NOMO-1 treated with dmso at 0.1 percent for 144 hours (cell line): Measurements from ENCODE around the gene EFCAB14.
"Not testable (repeated sequence)": the region's sequence is repeated elsewhere in the genome, so short reads cannot be mapped to it uniquely, and the experiment has no call there.

Experiments
- DNase-seq: peaks from one replicate; lab custom pipeline; 2025; ENCODE audit not compliant: unreplicated experiment; lab: John Stamatoyannopoulos, UW

The EFCAB14 gene

DNA sequence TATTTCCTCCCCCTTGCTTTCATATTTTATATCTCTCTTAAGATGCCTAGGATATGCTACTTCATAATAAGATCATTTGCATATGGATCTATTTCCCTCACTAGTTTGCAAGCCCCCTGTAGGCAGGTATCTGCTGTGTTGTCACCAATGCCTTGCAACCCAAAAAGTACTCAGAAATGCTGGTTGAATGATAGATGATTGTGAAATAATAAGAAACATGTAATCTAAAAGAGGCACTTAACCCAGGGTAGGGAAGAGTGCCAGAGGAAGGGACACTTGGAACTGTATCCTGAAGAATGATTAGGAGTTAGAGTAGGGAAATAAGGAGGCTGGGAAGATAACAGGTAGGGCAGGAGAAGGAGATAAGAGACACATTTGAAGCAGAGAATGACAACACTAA is 63.1 kb downstream of the EFCAB14 start:
- no peak for DNase-seq

DNA sequence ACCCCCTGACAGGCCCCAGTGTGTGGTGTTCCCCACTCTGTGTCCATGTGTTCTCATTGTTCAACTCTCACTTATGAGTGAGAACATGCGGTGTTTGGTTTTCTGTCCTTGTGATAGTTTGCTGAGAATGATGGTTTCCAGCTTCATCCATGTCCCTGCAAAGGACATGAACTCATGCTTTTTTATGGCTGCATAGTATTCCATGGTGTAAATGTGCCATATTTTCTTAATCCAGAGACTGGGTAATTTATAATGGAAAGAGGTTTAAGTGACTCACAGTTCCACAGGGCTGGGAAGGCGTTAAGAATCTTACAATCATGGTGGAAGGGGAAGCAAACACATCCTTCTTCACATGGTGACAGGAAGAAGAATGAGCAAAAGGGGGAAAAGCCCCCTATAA is 64.2 kb downstream of the EFCAB14 start:
- DNase-seq = not testable (repeated sequence)

DNA sequence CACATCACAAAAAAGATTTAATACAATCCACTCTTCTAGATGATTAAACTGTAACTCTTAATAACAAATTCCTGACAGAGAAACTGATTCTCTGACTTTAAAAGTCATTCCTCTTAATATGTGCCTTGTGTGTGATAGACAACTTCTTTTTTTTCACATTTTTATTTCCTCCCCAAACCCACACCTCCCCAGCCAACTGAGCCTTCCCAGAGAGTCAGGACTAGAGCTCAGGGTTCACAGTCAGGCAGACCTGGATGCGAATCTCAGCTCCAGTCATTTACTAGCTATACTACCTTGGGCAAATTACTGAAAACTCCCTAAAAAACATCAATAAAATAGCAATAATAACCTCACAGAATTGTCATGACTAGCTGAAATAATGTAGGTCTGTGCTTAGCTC is 64.9 kb downstream of the EFCAB14 start:
- DNase-seq = no peak

DNA sequence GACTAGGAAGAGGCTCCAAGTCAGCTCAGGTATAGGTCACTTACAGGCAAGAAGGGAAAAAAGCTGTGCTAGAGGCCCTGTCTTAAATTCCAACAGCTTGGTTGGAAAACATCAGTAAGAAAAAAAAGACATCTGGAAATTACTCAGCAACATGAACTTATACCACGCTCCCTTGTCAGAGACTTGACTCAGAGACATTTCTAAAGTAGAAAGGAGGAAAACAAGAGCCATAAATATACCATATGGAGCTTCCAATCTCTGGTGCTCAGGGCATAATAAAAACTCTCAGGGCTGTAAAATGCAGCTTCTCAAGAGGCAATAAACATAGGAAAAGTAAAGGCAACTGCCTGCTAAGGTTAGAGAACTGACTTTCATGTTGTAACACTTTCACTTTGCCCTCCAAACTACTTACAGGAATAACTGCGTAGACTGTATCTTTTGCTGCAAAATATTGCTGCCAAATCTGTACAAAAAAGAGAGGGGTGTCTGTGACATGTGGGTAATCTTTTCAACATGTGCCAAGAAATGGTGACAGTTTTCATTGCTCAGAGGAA is 65.4 kb downstream of the EFCAB14 start:
- no peak for DNase-seq

DNA sequence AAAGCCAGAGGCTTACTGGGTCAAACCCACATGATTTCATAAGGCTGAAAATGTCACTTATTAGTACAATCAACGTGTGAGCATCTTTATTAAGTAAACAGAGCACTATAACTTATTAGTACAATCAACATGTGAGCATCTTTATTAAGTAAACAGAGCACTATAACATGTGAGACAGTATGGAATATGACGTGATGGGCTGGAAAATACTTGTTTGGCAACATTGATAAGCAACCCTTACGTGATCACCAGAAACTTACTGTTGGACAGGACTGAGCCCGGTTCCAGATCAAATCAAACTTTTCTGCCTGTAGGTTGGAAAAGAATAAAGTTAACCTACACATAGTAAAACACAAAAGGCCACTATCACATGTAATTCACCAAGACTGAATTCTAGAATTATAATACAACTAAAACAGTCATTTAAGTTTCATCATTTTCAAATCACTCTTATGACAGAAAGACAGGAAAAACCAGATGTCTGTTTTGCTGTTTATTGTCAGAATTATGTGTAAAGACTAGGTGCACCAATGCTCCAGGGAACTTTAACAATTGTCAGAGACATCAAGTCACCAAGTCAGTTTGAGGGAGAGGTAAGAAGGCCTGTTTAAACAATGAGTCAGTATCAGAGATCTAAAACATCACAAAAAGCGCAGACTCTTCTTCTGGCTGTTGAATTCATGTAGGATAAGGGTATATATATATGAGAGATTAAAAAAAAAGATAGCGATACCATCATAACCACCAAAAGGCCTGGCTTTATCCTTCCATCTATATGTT is 66.4 kb downstream of the EFCAB14 start:
- no peak for DNase-seq

DNA sequence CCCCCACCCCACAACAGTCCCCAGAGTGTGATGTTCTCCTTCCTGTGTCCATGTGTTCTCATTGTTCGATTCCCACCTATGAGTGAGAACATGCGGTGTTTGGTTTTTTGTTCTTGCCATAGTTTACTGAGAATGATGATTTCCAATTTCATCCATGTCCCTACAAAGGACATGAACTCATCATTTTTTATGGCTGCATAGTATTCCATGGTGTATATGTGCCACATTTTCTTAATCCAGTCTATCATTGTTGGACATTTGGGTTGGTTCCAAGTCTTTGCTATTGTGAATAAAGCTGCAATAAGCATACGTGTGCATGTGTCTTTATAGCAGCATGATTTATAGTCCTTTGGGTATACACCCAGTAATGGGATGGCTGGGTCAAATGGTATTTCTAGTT is 67.8 kb downstream of the EFCAB14 start:
- DNase-seq = not testable (repeated sequence)

DNA sequence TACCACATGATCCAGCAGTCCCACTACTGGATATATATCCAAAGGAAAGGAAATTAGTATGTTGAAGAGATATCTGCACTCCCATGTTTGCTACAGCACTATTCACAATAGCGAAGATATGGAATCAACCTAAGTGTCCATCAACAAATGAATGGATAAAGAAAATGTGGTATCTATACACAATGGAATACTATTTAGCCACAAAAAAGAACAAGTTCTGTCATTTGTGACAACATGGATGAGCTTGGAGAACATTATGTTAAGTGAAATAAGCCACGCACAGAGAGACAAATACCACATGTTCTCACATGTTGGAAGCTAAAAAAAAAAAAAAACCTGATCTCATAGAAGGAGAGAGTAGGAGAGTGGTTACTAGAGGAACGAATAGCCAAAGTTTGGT is 68.4 kb downstream of the EFCAB14 start:
- no peak for DNase-seq

DNA sequence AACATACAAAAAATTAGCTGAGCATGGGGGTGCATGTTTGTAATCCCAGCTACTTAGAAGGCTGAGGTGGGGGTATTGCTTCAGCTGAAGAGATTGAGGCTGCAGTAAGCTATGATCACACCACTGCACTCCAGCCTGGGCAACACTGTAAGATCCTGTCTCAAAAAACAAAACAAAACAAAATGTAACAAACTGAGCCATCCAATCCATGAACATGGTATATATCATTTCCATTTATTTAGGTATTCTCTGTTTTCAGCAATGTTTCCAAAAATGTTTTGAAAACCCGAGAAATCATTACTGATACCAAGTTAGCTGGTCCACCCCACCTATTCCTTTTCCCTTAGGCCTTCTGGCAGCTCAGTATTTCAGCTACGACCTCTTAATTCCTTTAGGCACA is 69.2 kb downstream of the EFCAB14 start:
- no peak for DNase-seq

DNA sequence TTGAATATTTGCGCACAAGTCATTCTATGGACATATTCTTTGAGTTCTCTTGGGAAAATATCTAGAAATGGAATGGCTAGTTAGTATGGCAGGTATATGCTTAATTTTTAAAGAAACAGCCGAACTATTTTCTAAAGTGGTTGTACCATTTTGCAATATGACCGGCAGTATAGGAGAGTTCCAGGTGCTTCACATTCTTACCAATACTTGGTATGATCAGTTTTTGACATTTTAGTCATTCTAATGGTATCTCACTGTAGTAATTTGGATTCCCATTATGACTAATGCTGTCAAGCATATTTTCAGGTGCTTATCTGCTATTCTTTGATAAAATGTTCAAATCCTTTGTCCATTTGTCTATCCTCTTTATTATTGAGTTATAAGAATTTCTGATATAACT is 71.3 kb downstream of the EFCAB14 start:
- no peak for DNase-seq

DNA sequence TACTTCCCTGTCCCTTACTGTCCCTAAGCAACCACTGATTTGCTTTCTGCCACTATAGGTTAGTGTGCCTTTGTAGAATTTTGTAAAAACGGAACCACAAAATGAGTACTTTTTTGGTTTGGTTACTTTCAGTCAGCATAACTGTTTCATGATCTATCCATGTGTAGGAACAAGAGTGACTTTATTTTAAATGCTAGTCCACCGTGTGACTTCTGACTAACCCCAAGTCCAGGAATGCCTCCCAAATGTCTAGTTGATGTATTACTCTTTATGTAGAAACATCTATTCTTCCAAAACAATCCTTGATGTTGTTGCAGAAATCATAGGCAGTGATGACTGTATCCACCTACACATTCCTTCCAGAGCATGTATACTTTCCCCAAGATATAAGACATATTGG is 72.1 kb downstream of the EFCAB14 start:
- DNase-seq = no peak

DNA sequence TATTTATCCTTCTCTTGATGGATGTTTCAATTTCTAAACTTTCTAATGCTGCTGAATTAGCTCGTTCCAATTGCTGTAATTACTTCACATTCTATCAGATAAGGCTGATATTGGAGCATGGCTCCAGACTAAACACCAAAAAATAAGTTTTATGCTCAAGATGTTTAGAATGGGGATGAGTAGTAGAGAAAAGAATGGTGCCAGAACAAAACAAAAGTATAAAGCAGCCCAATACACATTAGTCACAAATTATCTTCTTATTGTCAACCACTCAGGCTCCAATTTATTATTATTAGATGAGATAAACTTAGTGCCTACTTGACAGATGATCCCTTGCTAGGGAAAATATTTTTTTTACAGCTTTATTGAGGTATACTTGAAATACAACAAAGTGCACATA is 72.6 kb downstream of the EFCAB14 start:
- DNase-seq = no peak

DNA sequence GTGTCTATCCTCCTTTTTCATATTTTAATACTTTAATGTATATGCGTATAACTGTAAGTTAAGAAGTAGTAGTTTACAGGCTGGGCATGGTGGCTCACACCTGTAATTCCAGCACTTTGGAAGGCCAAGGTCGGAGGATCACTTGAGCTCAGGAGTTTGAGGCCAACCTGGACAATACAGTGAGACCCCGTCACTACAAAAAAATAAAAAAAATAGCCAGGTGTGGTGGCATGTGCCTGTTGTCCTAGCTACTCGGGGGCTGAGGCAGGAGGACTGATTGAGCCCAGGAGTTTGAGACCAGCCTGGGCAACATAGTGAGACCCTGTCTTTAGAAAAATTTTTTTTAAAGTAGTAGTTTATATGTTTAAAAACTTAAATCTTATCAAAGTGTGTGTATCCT is 73.1 kb downstream of the EFCAB14 start:
- DNase-seq = no peak

DNA sequence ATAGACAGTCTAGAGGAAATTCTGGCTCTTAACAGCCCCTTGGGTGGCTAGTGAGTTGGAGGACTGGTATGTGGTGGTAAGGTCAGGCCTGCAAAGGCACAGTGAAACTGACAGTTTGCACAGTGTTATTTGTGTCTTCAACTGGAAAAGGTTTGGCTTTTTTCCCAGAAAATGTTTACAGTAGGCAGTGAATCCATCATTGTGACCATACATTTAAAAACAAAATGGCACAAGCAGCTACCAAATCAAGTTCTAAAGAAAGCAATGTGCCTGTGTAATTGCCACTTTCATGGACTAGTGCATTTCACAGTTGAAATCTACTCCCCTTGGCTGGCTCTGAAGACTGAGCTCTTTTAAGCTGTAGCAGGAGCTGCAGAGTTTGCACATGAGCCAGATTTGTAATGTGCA is 75.5 kb downstream of the EFCAB14 start:
- no peak for DNase-seq

DNA sequence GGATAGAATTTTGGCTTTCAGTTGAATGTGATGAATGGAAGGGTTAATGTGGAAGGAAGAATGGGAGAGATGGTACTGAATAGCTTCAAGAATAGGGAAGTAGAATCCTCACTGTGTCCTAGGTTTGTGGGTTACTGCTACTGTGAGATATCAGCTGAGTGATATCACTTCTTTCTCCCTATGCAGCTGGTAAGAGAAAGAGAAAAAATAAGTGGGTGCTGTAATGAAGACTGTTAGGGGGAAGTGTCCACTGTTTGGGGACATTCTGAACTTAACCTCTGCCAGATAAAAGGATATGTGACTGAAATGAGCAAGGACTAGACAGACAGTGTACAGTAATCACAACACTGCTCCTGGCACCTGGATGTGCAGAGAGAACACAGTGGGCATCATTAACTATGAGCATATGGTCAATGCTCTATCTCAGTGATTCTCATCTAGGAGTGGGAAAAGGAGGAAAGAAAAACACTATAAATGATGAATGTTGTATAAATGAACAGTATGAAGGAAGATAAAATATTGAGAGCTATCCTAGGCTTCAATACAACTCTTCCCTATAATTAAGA is 76.7 kb downstream of the EFCAB14 start:
- DNase-seq = no peak

DNA sequence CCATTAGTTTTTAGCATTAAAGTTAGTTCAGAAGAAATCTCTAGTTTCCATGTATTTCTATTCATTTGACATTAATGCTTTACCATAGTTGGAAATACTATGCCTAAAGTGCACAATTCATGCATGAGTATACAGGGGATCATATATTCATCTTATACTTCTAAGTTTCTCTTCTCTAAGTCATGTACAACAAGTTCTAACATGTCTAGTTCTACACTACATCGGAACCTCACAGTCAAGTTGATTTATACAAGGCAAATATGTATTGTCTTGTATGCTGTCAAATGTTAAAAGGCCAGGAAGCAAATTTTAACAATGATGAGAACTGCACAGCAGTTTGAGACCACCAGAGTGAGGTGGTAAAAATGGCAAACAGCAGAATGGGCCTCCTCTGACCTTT is 79.4 kb downstream of the EFCAB14 start:
- no peak for DNase-seq

DNA sequence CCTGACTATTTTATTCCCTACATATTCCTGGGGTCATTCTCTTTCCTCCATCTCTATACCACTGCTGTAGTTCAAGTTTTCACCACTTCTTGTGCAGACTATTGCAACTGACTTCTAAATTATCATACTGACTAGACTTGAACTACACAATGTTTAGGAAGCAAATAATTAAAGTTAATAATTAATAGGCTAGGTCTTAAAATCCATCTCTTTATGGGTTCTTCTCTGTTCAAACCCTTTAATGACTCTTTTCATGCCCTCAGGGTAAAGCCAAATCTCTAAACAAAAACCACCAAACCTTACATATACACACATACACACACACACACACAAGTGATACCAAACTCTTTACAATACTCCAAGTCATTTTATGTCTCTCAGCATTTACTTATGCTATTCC is 80.0 kb downstream of the EFCAB14 start:
- DNase-seq = no peak

DNA sequence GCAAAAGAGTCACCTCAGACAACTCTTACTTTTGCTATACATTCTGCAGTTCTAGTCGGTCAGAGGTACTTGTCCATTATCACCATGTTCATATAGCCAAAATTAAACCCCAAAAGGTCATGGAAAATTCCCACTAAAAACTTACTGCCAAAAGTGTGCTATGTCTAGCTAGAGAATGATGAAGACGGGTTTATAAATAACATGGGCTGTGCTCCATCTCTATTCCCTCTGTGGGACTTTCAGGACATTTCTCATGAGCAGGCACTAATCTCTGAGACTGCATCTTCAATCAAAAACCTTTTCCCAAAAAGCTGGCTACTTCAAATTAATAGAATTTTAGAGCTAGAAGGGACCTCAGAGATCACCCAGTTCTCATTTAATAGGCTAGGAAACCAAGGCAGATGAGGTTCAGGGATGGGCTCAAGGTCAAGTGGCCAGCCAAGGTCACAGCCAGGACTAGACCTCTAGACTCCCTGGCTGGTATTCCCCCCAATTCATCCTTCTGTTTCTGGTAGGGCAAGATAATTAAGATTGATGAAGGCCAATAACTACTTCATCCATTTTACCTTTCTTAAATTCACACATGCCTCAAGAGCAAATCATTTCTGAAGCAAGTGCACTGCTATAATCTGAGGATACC is 81.3 kb downstream of the EFCAB14 start:
- DNase-seq = no peak

DNA sequence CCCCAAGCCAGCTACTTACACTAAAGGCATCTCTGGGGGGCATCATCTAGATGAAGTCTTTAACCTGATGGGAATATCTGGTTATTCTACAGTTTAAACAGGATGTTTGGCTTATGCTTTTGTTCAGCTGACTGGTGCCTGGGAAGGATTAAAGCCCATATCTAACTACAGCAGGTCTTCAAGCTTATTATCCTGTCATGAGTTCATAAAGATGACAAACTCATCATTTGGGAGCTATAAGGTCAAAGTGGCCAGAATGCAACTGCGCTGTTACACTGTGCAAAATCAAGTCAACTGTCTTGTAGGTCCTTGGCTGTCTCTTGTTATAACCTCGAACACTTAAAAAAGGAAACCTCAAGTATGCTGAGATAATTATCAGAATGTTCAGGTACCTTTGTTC is 83.7 kb downstream of the EFCAB14 start:
- DNase-seq = no peak

DNA sequence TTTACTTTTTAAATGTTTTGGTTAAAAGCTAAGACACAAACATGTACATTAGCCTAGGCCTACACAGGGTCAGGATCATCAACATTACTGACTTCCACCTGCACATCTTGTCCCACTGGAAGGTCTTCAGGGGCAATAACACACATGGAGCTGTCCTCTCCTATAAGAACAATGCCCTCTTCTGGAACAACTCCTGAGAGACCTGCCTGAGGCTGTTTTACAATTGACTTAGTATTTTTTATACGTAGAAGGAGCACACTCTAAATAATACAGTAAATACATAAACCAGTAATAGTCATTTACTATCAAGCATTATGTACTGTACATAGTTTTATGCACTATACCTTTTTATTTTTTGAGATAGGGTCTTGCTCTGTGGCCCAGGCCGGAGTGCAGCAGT is 88.2 kb downstream of the EFCAB14 start:
- DNase-seq = no peak
